Measurements from ENCODE around the gene TMC8. TPM values are rescaled to one million over a fixed set of nuclear protein-coding genes. Genes with fewer than 3 reads are reported as not detected.

Gene TMC8
- total and polyA plus RNA-seq, 2 of the 8 experiments (the other 6 are each of a cell fraction or from before 2014, with no cell fraction given): 1.00 to 2.8 TPM

GRCh38 chr17:78182504-78182903 is 51.9 kb downstream of the TMC8 start:
- CTCF ChIA-PET (ENCODE audit: partially characterized antibody): interaction anchor here (0.7 to 6.9 kb wide), 5 partner anchors 17 to 1176 kb away, joined by 3 to 65 read pairs (median 4); no protein-coding TSS in a partner anchor
- no peak for FAIRE-seq

More at GRCh38 chr17:78182504-78182903, 51.9 kb downstream of the TMC8 start:
- no peak overlapping the region for H3K14ac ChIP-seq (ENCODE audit: insufficient read length)
- POLR2A ChIA-PET (ENCODE audit: partially characterized antibody): interaction anchor here (0.7 to 7.3 kb wide), 6 partner anchors 8 to 90 kb away, joined by 3 to 67 read pairs (median 8); partner anchors contain the start of gene TMC8
- no peak overlapping the region for H4K8ac ChIP-seq (ENCODE audit: extremely low read depth, insufficient read depth, low read length)
- H3K23ac ChIP-seq (ENCODE audit: insufficient read length): no peak overlapping the region
- no peak overlapping the region for H2AFZ ChIP-seq (ENCODE audit: low read length)
- H4K91ac ChIP-seq (replicated peaks; ENCODE audit: insufficient read length, low read length): no peak overlapping the region
- no peak overlapping the region for H2BK20ac ChIP-seq (ENCODE audit: low read length)
- H2BK5ac ChIP-seq (ENCODE audit: low read depth, low read length): no peak overlapping the region
- peaks cover 26 to 71% (median 50%) of the 10 kb centered on the region in 4 experiments for H3K36me3 ChIP-seq (ENCODE audit: control insufficient read depth in 2 of 4, insufficient read depth in 4 of 4, low read length in 3 of 4)
- no peak for DNase-seq (ENCODE audit: low read depth in 1 of 2, low spot score in 2 of 2)
- H3K4me3 ChIP-seq (ENCODE audit: extremely low read depth in 1 of 4, insufficient read depth in 2 of 4, low read depth in 3 of 4, low read length in 4 of 4): no peak overlapping the region
- no peak overlapping the region for H3K4me2 ChIP-seq (ENCODE audit: insufficient read depth in 1 of 2, low read depth in 2 of 2, low read length in 2 of 2)
- no peak overlapping the region for H3K27ac ChIP-seq (ENCODE audit: low read depth, low read length)
- 95% methylated on average over 13 of the region's 13 CpGs; no CpG with 5 or more reads in 1 of the 2 experiments for WGBS, 2 experiments (ENCODE audit: extremely low coverage in 1 of 2, insufficient coverage in 1 of 2, insufficient read length in 1 of 2, insufficient replicate concordance in 2 of 2, low coverage in 1 of 2, low lambda C conversion rate in 2 of 2, missing lambda C conversion rate in 1 of 2)
- H3K4ac ChIP-seq (replicated peaks; ENCODE audit: insufficient read length, low read depth, low read length): no peak overlapping the region
- peaks cover 10% of the 10 kb centered on the region for H3K79me1 ChIP-seq (ENCODE audit: low read depth, low read length)
- H4K20me1 ChIP-seq (replicated peaks in 1 of 2; ENCODE audit: control insufficient read depth in 1 of 2, insufficient read depth in 2 of 2, low read length in 2 of 2): peaks cover 10% of the 10 kb centered on the region in 2 experiments
- no peaks in the 10 kb centered on the region; a peak in 1 of 7 replicates for H3K27me3 ChIP-seq (replicated peaks in 1 of 4; ENCODE audit: control insufficient read depth in 3 of 4, extremely low read depth in 1 of 4, insufficient read depth in 3 of 4, low read length in 3 of 4)
- H3K4me1 ChIP-seq (replicated peaks in 1 of 4; ENCODE audit: control insufficient read depth in 3 of 4, insufficient read depth in 4 of 4, low read length in 3 of 4): peaks cover 0 to 13% (median 3%) of the 10 kb centered on the region in 4 experiments; a peak in 6 of 7 replicates
- H2BK12ac ChIP-seq (ENCODE audit: low read depth, low read length): no peak overlapping the region
- peaks cover 0 to 26% of the 10 kb centered on the region in 2 experiments; a peak in 3 of 4 replicates for H3K79me2 ChIP-seq (ENCODE audit: control insufficient read depth in 1 of 2, insufficient read depth in 2 of 2, low read length in 2 of 2)
- H2AK5ac ChIP-seq (ENCODE audit: low read depth, low read length): no peak overlapping the region
- H3K23me2 ChIP-seq (ENCODE audit: low read depth, low read length): peaks cover 4% of the 10 kb centered on the region
- no peak overlapping the region for H3K56ac ChIP-seq (replicated peaks; ENCODE audit: insufficient read length, low read depth, low read length)
- no peak overlapping the region for H2BK15ac ChIP-seq (ENCODE audit: low read length)
- no peak overlapping the region for H2BK120ac ChIP-seq (replicated peaks; ENCODE audit: low read depth, low read length)
- no peak for TF ChIP-seq EZH2 (IDR thresholded peaks at IDR 0.05; ENCODE audit: low read depth, low read length, severe bottlenecking)
- no peak for TF ChIP-seq ASH2L (IDR thresholded peaks at IDR 0.05; ENCODE audit: low read length)
- no peak for TF ChIP-seq TAF7 (optimal IDR thresholded peaks at IDR 0.05; ENCODE audit: borderline replicate concordance, low read depth, low read length)
- TF ChIP-seq GABPA (IDR thresholded peaks at IDR 0.05; ENCODE audit: borderline replicate concordance, insufficient read depth, low read length): no peak
- TF ChIP-seq SAP30 (IDR thresholded peaks at IDR 0.05; ENCODE audit: insufficient read depth, insufficient replicate concordance, low read length): no peak
- H4K5ac ChIP-seq (ENCODE audit: insufficient read length, low read depth, low read length): no peak overlapping the region
- H3K9me3 ChIP-seq (ENCODE audit: insufficient read depth in 2 of 2, low read depth in 1 of 2, low read length in 1 of 2): no peaks in the 10 kb centered on the region
- H3K9ac ChIP-seq (replicated peaks in 1 of 4; ENCODE audit: extremely low read depth in 1 of 4, low read depth in 3 of 4, low read length in 3 of 4): no peak overlapping the region
- H3K18ac ChIP-seq (ENCODE audit: extremely low read depth, low read length): no peak overlapping the region

Data from H1 (cell line).